ENCODE measurements around the gene SOX8. TPM values are rescaled to one million over a fixed set of nuclear protein-coding genes. Genes with fewer than 3 reads are reported as not detected.

SOX8 gene
- total RNA-seq, 1 experiment from 2014 or later, result 0.47 TPM

- H4K20me1 ChIP-seq (ENCODE audit: low read length), result no peaks in the 10 kb centered on the region
- no peaks in the 10 kb centered on the region for H3K9me2 ChIP-seq (replicated peaks; ENCODE audit: low read length)
- ChIA-PET CTCF (interaction anchor here (0.6 kb wide), 1 partner anchor 61 kb away, joined by 3 read pairs; no protein-coding TSS in a partner anchor), POLR2A (ENCODE audit: unreplicated experiment) (no interaction called here)
- H2AFZ ChIP-seq (ENCODE audit: low read length), result no peak overlapping the region
- H3K4me1 ChIP-seq (ENCODE audit: insufficient read depth, low read length), result no peaks in the 10 kb centered on the region
- intact Hi-C loops (cut with micrococcal nuclease), result no loop called here
- no peaks in the 10 kb centered on the region for H3K79me2 ChIP-seq (ENCODE audit: low read length)
- H3K9ac ChIP-seq (ENCODE audit: low read length), result no peak overlapping the region
- no TSS peak for BruUV-seq (replicated peaks)
- H3K27ac ChIP-seq (ENCODE audit: low read length), result no peak overlapping the region
- TF ChIP-seq EZH2 (IDR thresholded peaks at IDR 0.05; ENCODE audit: low read length, unreplicated experiment), result no peak
- no peak for ATAC-seq
- DNase-seq, result no peak
- peak overlapping the region; percentile 79 for H3K4me2 ChIP-seq (ENCODE audit: low read length)
- no peaks in the 10 kb centered on the region for H3K36me3 ChIP-seq (ENCODE audit: low read depth, low read length)
- no peaks in the 10 kb centered on the region for H3F3A ChIP-seq (ENCODE audit: low read length, unreplicated experiment)
- no peaks in the 10 kb centered on the region for H3K27me3 ChIP-seq (ENCODE audit: low read length)
- no peaks in the 10 kb centered on the region for H3K9me3 ChIP-seq (ENCODE audit: low read length)
- no peak overlapping the region for H3K4me3 ChIP-seq (ENCODE audit: low read length)
Measured at GRCh38 chr16:996681-997080, 15.1 kb downstream of the SOX8 start.

- no peaks in the 10 kb centered on the region for H3K36me3 ChIP-seq (ENCODE audit: low read depth, low read length)
- TF ChIP-seq EZH2phosphoT487 (IDR thresholded peaks at IDR 0.05; ENCODE audit: borderline replicate concordance, low read length) (no peak), CTCF (conservative IDR thresholded peaks at IDR 0.05; ENCODE audit: low read depth, low read length) (no peak), EZH2 (IDR thresholded peaks at IDR 0.05; ENCODE audit: low read length, unreplicated experiment) (no peak)
- H2AFZ ChIP-seq (ENCODE audit: low read length), result peak overlapping the region; percentile 64
- ChIA-PET CTCF (no interaction called here), POLR2A (ENCODE audit: unreplicated experiment) (no interaction called here)
- peak overlapping the region; percentile 79 for H3K4me2 ChIP-seq (ENCODE audit: low read length)
- no TSS peak for BruUV-seq (replicated peaks)
- ATAC-seq (peak; percentile 89), DNase-seq (peak; percentile 57)
- intact Hi-C loops (cut with micrococcal nuclease), result no loop called here
- H4K20me1 ChIP-seq (ENCODE audit: low read length), result no peaks in the 10 kb centered on the region
- no peaks in the 10 kb centered on the region for H3K9me3 ChIP-seq (ENCODE audit: low read length)
- H3K79me2 ChIP-seq (ENCODE audit: low read length), result no peaks in the 10 kb centered on the region
- H3K27me3 ChIP-seq (ENCODE audit: low read length), result no peaks in the 10 kb centered on the region
- H3F3A ChIP-seq (ENCODE audit: low read length, unreplicated experiment), result no peaks in the 10 kb centered on the region
- no peaks in the 10 kb centered on the region for H3K9me2 ChIP-seq (replicated peaks; ENCODE audit: low read length)
- no peak overlapping the region for H3K9ac ChIP-seq (ENCODE audit: low read length)
- H3K27ac ChIP-seq (ENCODE audit: low read length), result no peak overlapping the region
- peaks cover 3% of the 10 kb centered on the region for H3K4me1 ChIP-seq (ENCODE audit: insufficient read depth, low read length)
- peak overlapping the region; percentile 52 for H3K4me3 ChIP-seq (ENCODE audit: low read length)
Measured at GRCh38 chr16:997440-998051, 16.0 kb downstream of the SOX8 start.

GRCh38 chr16:998211-998610 lies 16.6 kb downstream of the SOX8 start:
- Histone ChIP-seq H3K27ac (ENCODE audit: low read length) (no peak overlapping the region), H3K9me3 (ENCODE audit: low read length) (no peaks in the 10 kb centered on the region), H3K27me3 (ENCODE audit: low read length) (no peaks in the 10 kb centered on the region), H3K9me2 (replicated peaks; ENCODE audit: low read length) (no peaks in the 10 kb centered on the region), H3K9ac (ENCODE audit: low read length) (no peak overlapping the region), H3K4me1 (ENCODE audit: insufficient read depth, low read length) (peaks cover 10% of the 10 kb centered on the region), H4K20me1 (ENCODE audit: low read length) (no peaks in the 10 kb centered on the region), H3K79me2 (ENCODE audit: low read length) (no peaks in the 10 kb centered on the region), H3K4me2 (ENCODE audit: low read length) (no peak overlapping the region), H2AFZ (ENCODE audit: low read length) (no peak overlapping the region), H3F3A (ENCODE audit: low read length, unreplicated experiment) (no peaks in the 10 kb centered on the region), H3K36me3 (ENCODE audit: low read depth, low read length) (no peaks in the 10 kb centered on the region), H3K4me3 (ENCODE audit: low read length) (no peak overlapping the region)
- intact Hi-C loops (cut with micrococcal nuclease), result no loop called here
- ChIA-PET POLR2A (ENCODE audit: unreplicated experiment) (no interaction called here), CTCF (no interaction called here)
- no peak for TF ChIP-seq EZH2phosphoT487 (IDR thresholded peaks at IDR 0.05; ENCODE audit: borderline replicate concordance, low read length)
- no peak for TF ChIP-seq EZH2 (IDR thresholded peaks at IDR 0.05; ENCODE audit: low read length, unreplicated experiment)
- TF ChIP-seq CTCF (conservative IDR thresholded peaks at IDR 0.05; ENCODE audit: low read depth, low read length), result no peak
- no peak for ATAC-seq
- no peak for DNase-seq
- no TSS peak for BruUV-seq (replicated peaks)

Data from PC-3 (cell line).